ENCODE results near the gene SYNC. TPM values are rescaled to one million over a fixed set of nuclear protein-coding genes. Genes with fewer than 3 reads are reported as not detected.

The SYNC gene
- total RNA-seq (2021; fragmentation: NEBNext Ultra II Directional; extraction: Animal tissue kit (Norgen Biotek cat#: 25700)) = 0.17 TPM in 1 of 2 replicates, not detected in the other
- polyA plus RNA-seq (2011; rRNA removed) = 0.06 TPM in 1 of 2 replicates, not detected in the other
- 0.45 TPM for polyA plus RNA-seq (2011; cell fraction: cytosol; rRNA removed)
- not detected for polyA plus RNA-seq (2011; cell fraction: nucleus; rRNA removed)
- not detected in 4 replicates for polyA plus RNA-seq (2012, experiment 1 of 2)
- polyA plus RNA-seq (2012, experiment 2 of 2) = not detected
- polyA plus RNA-seq (2013, experiment 1 of 2) = 0.08 TPM
- polyA plus RNA-seq (2013, experiment 2 of 2) = 0.06 TPM
- polyA minus RNA-seq (2011; rRNA and poly(A)+ RNA removed) = 0.12 TPM in 1 of 2 replicates, not detected in the other
- polyA minus RNA-seq (2011; cell fraction: cytosol; rRNA and poly(A)+ RNA removed) = not detected
- 0.20 TPM for polyA minus RNA-seq (2011; cell fraction: nucleus; rRNA and poly(A)+ RNA removed)
- long read RNA-seq, experiment 1 = 0 reads
- long read RNA-seq, experiment 2 = 0 reads

DNA sequence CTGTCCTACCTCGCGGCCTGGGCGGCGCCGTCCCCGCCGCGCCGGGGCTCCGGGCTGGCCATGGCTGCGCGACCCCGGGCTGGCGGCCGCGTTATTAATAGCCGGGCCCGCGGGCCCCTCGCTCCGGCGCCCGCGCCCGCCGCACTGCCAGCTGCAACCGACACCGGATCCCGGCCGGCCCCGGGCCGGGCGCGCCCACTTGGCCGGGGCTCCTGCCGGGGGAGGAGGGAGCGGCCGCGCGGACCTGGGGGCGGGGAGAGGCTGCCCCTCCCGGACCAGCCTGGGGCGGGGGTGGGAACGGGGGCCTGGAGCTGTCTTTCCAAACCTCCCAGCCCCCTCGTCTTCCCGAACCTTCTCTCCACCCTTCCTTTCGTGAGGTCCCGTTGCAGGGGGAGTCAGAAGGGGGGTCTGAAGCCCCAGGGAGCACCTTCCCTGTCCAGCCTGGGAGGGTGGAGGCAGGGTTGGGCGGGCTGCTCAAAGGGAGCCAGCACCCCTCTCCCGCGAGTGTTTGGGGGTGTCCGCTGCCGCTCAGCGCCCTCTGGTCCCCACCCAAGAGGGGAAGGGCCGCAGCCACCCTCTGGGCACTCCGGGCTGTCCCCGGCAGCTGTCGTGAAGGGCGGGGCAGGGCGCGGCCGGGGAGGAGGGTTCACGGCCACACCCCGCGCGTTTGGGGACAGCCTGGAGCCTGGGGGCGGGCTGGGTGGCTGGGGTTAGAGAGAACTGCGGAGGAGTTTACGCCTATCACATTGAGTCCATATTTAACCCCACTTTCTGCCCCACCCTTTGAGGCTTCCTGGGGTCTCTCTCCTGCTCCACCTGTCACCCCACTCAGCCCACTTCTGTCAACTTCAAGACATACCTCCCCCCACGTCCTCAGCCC, at the start of gene SYNC:
Gene SYNC, minus strand, starts transcription at position 172 of the 880 bp plus-strand sequence. Its CDS starts 110 bp downstream, at position 62.
- Histone ChIP-seq H3K4me3 (ENCODE audit: extremely low read depth in 1 of 4, insufficient read depth in 2 of 4, low read depth in 3 of 4, low read length in 4 of 4) (peak within 1 kb of the TSS; percentile 29 to 69 (median 46)), H2BK15ac (ENCODE audit: low read length) (peak within 1 kb of the TSS; percentile 55; the same call in 1 of the 2 replicates), H2BK120ac (replicated peaks; ENCODE audit: low read depth, low read length) (no peak within 1 kb of the TSS), H2AK5ac (ENCODE audit: low read depth, low read length) (peak within 1 kb of the TSS; percentile 72; the same call in 1 of the 2 replicates), H4K5ac (ENCODE audit: insufficient read length, low read depth, low read length) (no peak within 1 kb of the TSS), H3K4ac (replicated peaks; ENCODE audit: insufficient read length, low read depth, low read length) (no peak within 1 kb of the TSS), H3K4me1 (replicated peaks in 1 of 4; ENCODE audit: control insufficient read depth in 3 of 4, insufficient read depth in 4 of 4, low read length in 3 of 4) (peaks cover 0 to 15% (median 6%) of the 10 kb centered on the region in 4 experiments; a peak in 6 of 7 replicates), H3K9me3 (ENCODE audit: insufficient read depth in 2 of 2, low read depth in 1 of 2, low read length in 1 of 2) (no peaks in the 10 kb centered on the region), H4K91ac (replicated peaks; ENCODE audit: insufficient read length, low read length) (no peak within 1 kb of the TSS), H3K9ac (replicated peaks in 1 of 4; ENCODE audit: extremely low read depth in 1 of 4, low read depth in 3 of 4, low read length in 3 of 4) (peak within 1 kb of the TSS in 2 of 4 experiments; percentile 19 to 32; a peak in 3 of 7 replicates), H3K36me3 (ENCODE audit: control insufficient read depth in 2 of 4, insufficient read depth in 4 of 4, low read length in 3 of 4) (no peaks in the 10 kb centered on the region), H3K56ac (replicated peaks; ENCODE audit: insufficient read length, low read depth, low read length) (no peak within 1 kb of the TSS), H3K27me3 (replicated peaks in 1 of 4; ENCODE audit: control insufficient read depth in 3 of 4, extremely low read depth in 1 of 4, insufficient read depth in 3 of 4, low read length in 3 of 4) (peaks cover 5 to 35% (median 29%) of the 10 kb centered on the region in 4 experiments), H2BK5ac (ENCODE audit: low read depth, low read length) (no peak within 1 kb of the TSS), H2AFZ (ENCODE audit: low read length) (0 out of 2 replicates have a peak within 1 kb of the TSS, but pooled peaks have one; percentile 12), H3K4me2 (ENCODE audit: insufficient read depth in 1 of 2, low read depth in 2 of 2, low read length in 2 of 2) (peak within 1 kb of the TSS; percentile 78 to 98), H4K8ac (ENCODE audit: extremely low read depth, insufficient read depth, low read length) (peak within 1 kb of the TSS; percentile 57), H3K18ac (ENCODE audit: extremely low read depth, low read length) (peak within 1 kb of the TSS; percentile 60), H3K27ac (ENCODE audit: low read depth, low read length) (no peak within 1 kb of the TSS), H3K23me2 (ENCODE audit: low read depth, low read length) (peaks cover 9% of the 10 kb centered on the region; the same call in 1 of the 2 replicates), H3K23ac (ENCODE audit: insufficient read length) (no peak within 1 kb of the TSS), H2BK12ac (ENCODE audit: low read depth, low read length) (peak within 1 kb of the TSS; percentile 80), H3K14ac (ENCODE audit: insufficient read length) (no peak within 1 kb of the TSS), H4K20me1 (replicated peaks in 1 of 2; ENCODE audit: control insufficient read depth in 1 of 2, insufficient read depth in 2 of 2, low read length in 2 of 2) (no peaks in the 10 kb centered on the region), H3K79me2 (ENCODE audit: control insufficient read depth in 1 of 2, insufficient read depth in 2 of 2, low read length in 2 of 2) (no peaks in the 10 kb centered on the region), H3K79me1 (ENCODE audit: low read depth, low read length) (no peaks in the 10 kb centered on the region), H2BK20ac (ENCODE audit: low read length) (peak within 1 kb of the TSS; percentile 82; the same call in 1 of the 2 replicates)
- 8% methylated on average over 37 of the region's 70 CpGs; no CpG with 5 or more reads in 1 of the 2 experiments for WGBS, 2 experiments (ENCODE audit: extremely low coverage in 1 of 2, insufficient coverage in 1 of 2, insufficient read length in 1 of 2, insufficient replicate concordance in 2 of 2, low coverage in 1 of 2, low lambda C conversion rate in 2 of 2, missing lambda C conversion rate in 1 of 2)
- ChIA-PET CTCF (ENCODE audit: partially characterized antibody) (interaction anchor here (1.4 to 6.6 kb wide), 4 partner anchors 10 to 70 kb away, joined by 3 to 68 read pairs (median 21); no protein-coding TSS in a partner anchor), POLR2A (ENCODE audit: partially characterized antibody) (interaction anchor here (1.1 to 7.4 kb wide), 7 partner anchors 15 to 72 kb away, joined by 3 to 53 read pairs (median 4); partner anchors contain the start of gene RBBP4)
- FAIRE-seq = no peak
- DNase-seq (ENCODE audit: low read depth in 1 of 2, low spot score in 2 of 2) = no peak
- TF ChIP-seq MAFK (IDR thresholded peaks at IDR 0.05; ENCODE audit: low read depth, low read length) (no peak), YY1 (IDR thresholded peaks at IDR 0.05; ENCODE audit: low read depth, low read length) (no peak), RAD21 (IDR thresholded peaks at IDR 0.05 in 1 of 2, conservative IDR thresholded peaks at IDR 0.05 in 1 of 2; ENCODE audit: low read depth in 2 of 2, low read length in 2 of 2) (no peak), TCF12 (IDR thresholded peaks at IDR 0.05; ENCODE audit: low read depth, low read length) (no peak), BACH1 (IDR thresholded peaks at IDR 0.05; ENCODE audit: low read length) (no peak), SUZ12 (IDR thresholded peaks at IDR 0.05; ENCODE audit: low read length) (no peak), CREB1 (IDR thresholded peaks at IDR 0.05) (no peak)
- TF ChIP-seq, protein P1, sequence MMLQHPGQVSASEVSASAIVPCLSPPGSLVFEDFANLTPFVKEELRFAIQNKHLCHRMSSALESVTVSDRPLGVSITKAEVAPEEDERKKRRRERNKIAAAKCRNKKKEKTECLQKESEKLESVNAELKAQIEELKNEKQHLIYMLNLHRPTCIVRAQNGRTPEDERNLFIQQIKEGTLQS (IDR thresholded peaks at IDR 0.05; ENCODE audit: insufficient read depth, low read depth, low read length) = no peak
